RKO (cell line): ENCODE measurements around the gene PNPO.

Experiments
- DNase-seq: peaks from one replicate; pipeline ENCODE4 v3.0.0-alpha.2; 2016; ENCODE audit warnings: low spot score

Gene PNPO

DNA sequence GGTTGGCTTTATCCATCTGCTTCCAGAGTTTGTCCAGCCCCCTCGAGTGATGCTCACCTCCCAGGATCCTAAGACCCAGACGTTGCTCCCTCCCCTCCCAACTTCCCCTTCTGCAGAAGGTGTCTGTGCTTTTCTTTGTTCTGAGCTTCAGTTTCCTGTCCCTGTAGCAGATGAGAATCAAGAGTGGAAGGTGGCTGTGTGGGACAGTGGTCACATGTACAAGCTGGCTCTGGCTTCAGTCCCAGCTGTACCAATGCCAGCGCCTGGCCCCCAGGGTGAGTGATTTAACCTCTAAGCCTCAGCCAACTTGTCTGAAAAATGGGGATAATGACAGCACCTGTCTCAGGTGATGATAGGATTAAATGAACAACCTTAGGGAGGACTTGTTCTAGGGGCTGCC, 8.6 kb downstream of the PNPO start:
- DNase-seq, result no peak

DNA sequence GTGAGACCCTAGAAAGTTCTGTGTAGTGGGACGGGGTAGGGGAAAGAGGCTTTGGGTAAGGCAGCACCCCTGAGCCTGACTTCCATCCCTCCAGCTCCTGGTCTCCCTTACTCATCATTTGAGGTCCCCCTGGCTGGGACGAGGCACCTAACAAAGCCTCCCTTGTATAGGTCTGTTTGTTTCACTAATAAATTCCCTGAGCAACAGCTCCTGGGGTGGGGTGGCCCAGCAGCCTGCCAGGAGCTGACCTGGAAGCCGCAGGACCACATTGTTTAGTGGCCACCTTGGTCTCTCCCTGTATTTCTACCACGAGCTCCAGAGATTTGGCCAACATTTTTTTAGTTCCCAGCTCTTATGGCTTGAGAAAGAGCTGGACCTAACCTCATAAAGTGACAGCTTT, 9.1 kb downstream of the PNPO start:
- no peak for DNase-seq

DNA sequence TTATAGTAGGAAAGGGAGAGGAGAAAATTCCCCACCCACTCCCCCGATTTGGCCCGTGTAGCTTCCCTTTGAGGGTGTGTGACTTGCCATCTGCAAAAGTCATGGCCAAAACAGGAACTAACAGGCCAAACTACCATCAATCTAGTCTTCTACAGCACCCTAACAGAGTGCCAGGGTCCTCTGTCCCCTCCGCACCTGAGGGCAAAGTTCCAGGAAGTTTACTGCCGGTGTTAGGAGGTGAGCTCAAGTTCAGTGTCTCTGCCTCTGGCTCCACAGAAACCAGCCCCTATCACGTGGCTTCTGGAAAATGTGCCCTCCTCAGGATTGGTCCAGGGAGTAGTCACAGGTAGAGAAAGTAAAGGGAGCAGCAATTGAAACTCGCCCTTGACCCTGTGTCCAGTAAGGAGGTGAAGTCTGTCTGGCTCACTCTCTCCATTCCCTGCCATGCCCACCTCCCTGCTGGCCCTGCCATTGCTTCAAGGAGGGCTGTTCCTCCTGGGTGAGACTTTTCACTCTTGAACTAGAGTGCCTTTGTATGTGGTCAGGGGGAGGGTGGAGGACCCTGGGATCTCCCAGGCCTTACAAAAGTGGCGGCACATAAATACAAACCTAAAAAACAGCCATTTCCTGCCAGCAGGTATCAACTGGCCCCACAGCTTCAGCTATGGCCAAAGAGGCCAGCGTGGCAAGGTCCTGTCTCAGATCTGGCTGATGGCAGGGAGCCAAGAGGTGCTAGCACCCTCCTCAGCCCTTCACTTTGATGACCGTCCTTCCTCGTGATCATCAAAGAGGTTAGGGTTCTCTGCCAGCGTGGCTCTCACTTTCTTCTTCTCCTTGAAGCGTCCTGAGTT, 11.0 kb downstream of the PNPO start:
- no peak for DNase-seq

DNA sequence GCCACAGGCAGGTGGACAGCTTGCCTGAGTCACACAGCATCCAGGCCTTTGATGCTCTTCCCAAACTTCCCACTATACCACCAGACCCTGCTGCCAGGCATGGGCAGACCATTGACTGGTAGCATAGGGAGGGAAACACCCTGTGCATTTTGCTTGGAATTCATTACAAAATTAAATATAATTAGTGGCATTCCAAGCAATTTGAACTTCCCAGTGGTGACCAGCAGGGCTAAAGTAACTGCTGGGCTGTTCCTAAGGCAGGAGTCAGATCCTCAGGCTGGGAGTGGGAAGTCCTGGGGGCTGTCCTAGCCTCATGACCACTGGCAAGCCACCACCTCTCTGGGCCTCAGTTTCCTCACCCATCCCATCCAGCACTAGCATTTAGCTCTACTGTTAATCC, 12.5 kb downstream of the PNPO start:
- DNase-seq, result no peak

DNA sequence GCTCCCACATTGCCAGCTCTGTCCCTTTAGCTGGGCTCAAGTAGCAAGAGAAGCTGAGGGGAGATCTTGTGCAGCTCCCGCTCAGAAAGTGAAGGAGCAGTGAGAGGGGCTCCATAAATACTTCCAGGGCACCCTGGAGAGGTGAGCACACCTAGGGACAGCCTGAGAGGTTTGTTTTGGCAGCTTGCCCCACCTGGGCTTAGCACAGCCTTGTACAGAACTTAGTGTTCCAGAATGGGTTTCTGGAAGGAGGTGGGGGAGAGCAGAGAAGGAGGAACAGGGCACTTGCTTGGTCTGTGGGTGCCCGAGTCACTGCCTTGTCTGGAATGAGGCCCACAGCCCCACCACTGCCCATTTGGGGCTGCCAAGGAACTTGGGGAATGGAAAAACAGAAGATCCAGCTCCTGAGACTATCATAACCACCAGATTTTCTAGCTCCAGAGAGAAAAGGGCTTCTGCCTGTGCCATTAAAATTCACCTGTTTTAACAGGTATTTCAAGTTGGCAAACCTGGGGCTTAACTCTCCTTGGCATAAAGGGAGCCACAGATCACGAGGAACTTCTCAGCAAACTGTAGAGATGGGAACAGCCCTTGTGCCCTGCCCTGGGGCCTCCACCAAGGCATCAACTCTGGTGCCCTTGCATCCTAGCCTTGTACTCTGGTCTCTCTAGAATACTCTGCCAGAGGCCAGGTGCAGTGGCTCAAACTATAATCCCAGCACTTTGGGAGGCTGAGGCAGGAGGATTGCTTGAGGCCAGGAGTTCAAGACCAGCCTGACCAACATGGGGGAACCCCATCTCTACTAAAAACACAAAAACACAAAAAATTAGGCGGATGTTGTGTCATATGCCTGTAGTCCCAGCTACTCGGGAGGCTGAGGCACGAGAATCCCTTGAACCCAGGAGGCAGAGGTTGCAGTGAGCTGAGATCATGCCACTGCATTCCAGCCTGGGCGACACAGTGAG, 14.4 kb downstream of the PNPO start:
- DNase-seq, result no peak

DNA sequence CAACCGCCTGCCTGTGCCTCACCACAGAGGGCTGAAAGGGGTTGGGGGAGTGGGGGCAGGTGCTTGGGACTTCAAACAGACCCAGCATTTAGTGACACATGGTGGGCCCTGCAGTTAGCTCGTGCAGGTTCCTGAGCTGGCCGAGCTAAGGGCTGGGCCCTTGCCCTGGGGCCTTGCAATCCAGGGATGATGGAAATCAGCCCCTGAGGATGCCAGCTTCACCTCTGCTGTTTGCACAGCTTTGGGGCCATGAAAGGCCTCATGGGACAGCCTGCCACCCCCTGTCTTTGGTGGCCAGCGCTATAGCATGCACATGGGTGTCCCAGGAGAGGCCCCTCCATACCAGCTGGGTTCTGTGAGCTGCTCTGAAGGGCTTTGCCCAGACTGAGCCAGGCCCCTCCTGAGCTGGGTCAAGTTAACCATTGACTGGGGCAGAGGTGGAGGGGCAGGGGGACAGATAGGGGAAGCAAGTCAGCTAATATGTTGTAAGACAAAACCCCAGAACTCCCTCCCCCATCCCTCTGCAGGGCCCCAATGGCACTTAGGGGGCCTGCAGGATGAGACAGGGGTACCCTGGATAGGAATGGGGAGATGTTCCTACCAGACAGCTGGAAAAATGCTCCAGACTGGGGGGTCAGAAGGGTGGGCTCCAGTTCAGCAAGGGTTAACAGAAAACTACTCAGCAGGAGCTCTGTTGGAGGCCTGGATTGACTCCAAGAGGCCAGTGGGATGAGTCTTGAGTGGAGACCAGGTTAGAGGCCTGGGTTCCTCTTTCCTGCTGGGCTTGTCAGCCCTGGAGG, 15.6 kb downstream of the PNPO start:
- DNase-seq, result no peak

DNA sequence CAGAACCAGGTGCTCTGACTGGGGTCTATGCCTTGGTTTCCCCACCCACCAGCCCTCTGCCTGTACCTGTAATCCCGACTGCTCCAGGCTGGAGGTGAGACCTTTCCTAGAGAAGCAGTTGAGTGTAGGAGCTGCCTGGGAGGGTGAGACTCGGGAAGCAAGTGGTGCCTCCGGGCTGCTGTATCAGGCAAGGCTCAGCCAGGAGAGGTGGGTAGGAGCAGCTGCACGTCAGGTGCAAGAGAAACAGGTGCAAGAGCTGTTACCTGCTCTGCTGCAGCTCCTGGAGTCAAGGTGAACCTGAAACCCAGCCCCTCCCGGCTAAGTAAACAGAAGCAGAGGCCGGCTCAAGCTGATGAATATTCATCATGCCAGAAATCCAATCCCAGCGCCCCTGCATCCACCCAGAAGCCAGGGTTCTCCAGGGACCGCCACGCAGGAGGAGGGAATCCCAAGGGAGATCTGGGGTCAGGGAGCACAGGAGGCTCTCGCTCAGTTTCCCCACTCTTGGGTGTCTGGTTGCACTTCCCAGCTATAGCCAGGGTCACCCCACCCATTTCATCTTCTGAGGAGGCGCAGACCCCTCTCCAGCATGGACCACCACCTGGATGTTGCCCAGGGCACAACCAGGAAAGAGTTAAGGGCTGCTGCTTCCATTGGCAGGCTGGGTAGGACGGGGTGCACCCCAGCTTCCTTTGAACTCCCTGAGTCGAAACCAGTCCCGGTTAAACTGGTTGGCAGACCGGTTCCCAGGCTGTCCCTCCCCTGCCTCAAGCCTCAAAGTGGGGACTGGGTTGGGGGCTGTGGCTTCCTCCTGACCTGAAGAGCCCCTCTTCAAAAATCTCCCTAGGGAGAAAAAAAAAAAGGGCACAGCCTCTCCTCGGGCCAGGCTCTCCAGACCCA, 16.5 kb downstream of the PNPO start, which contains the start of gene PRR15L:
TSS of gene PRR15L (minus strand) at position 293 of the 900 bp plus-strand sequence. CDS start 4,649 bp downstream, outside the sequence.
- DNase-seq, result no peak

DNA sequence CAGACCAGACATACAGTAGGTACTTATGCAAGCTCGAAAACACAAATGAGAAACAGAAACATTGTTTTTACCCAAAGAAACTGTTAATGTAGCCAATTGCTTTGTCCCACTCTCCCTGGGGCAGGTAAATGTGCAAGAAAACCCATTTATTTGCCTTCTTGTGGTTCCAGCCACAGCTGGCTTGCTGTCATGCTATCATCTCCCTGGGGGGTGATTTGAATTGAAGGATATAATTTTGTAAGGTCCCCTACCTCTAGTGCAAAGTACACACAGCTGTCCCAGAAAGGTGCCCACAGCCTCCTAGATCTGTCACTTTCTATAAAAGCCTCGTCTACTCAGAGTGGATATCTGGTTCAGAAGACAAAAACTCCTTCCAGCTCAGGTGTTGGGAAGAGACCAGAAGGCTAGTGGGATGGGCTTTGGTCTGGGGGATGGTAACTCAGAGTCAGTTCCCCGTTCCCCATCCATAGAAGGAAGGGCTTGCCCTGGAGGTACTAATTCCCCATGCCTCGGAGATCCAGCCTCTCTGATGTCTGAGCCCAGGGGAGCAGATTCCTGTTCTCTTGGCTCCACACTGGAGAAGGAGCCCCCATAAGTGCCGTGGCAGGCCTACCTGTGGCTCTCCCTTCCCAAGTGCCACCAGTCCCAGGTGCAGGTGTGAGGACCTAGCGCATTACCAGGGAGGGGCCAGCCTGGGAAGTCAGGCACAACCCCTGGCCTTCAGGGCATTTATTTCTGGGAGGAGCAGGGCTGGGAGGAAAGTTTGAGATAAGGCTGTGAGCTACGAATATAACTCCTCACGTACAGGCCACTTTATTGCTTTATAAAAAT, 18.7 kb downstream of the PNPO start:
- DNase-seq, result no peak

DNA sequence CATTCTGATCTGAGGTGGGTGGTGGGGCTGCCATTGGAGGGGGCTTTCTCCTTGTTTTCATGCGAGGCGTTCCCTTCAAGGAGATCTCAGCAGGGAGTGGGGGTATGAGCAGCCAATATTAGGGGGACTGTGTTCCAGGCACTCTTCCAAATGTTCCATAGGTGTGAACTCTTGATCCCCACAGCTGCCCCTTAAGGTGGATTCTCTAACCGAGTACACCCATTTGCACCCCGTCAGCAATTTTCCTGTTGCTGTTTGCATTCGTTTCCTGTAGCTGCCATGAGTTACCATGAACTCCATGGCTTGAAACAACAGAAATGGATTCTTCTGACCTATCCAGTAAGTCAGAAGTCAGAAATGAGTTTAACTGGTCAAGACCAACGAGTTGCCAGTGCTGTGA, 20.0 kb downstream of the PNPO start:
- DNase-seq, result no peak

DNA sequence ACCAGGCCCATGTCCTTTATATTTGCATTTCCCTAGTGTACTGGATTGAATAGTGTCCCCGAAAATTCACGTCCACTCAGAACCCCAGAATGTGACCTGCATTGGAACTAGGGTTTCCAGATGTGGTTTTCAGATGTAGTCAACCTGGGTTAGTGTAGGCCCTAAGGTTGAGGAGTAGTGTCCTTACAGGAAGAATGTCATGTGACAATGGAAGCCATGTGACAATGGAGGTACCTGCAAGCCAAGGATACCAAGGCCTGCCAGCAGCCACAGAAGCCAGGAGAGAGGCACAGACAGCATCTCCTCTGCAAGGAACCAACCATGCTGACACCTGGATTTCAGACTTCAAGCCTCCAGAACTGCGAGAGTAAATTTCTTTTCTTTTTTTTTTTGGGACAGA, 21.5 kb downstream of the PNPO start:
- no peak for DNase-seq

DNA sequence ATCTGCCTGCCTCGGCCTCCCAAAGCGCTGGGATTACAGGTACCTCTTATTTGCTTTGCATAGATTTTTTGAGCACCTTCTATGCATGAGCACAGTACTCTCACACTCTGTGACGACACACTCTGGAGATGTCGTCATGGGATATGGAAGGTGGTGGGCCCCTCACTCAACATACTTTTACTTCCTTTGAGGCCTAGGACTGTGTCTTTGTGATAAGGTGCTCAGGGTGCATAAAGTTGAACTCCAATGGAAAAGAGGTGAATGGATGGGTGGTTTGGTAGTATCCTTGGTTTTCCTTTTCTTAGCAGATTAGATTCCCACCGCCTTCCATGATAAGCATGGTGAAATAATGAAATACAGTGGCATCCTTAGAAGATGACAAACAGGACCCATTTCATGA, 23.5 kb downstream of the PNPO start:
- no peak for DNase-seq

DNA sequence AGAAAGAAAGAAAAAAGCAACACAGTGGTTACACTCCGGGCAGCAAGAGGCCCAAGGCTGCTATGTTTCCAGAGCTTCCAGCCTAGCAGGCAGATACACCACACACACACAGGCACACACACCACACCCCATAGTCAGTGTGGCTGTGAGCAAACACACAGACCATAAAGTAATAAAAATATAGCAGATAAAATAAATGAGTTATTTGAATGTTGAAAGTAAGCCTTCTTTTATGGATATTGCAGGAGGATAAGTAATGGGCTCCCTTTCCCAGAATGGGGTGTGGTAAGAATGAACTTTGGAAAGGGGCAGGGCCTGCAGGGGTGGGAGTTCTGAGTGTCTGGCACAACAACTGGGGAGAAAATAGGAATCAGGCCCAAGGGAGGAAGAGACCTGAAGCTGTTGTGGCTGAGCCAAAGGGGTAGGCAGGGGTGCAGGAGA, 24.7 kb downstream of the PNPO start:
- no peak for DNase-seq

DNA sequence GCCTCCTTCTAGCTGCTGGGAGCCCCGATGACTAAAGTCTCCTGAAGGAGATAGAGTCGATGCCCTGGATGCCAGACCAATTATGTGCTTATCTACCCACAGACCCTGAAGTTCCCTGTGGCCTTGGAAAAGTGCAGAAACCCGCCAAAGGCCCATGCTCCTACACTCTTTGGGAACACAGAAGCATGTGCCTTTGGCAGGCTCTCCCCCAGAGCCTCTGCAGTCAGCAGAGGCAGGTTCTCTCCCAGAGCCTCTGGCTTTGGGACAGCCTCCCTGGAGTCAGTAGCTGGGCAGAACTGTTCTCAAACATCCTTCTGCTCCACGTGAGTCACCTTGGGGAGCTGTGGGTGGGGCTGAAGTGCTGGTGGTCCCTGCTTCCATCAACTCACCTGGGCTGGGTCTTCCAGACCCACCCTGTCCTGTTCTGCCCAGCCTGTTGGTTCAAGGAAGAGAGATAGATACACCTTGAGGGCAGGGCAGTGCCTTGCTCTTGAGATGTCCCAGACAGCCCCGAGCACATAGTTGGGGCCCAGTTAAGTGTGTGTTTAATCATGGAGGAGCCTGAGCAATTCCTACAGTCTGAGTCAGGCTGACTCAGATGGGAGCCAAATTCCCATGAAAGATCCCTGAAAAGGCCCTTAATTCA, 26.4 kb downstream of the PNPO start:
- DNase-seq, result peak; percentile 82

DNA sequence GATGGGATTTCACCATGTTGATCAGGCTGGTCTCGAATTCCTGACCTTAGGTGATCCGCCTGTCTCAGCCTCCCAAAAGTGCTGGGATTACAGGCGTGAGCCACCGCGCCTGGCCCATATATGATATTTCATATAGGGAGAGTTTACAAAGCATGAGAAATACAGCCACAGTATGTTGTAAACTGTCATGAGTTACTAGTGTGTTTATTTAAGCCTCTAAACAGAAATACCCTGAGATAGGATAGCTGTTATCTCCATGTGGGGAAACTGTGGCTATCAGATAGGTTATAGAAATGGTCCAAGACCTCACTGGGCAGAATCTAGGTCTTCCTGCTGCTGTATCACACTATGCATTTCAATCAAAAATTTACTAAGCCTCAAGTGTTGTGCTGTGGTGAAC, 27.5 kb downstream of the PNPO start:
- DNase-seq, result no peak

DNA sequence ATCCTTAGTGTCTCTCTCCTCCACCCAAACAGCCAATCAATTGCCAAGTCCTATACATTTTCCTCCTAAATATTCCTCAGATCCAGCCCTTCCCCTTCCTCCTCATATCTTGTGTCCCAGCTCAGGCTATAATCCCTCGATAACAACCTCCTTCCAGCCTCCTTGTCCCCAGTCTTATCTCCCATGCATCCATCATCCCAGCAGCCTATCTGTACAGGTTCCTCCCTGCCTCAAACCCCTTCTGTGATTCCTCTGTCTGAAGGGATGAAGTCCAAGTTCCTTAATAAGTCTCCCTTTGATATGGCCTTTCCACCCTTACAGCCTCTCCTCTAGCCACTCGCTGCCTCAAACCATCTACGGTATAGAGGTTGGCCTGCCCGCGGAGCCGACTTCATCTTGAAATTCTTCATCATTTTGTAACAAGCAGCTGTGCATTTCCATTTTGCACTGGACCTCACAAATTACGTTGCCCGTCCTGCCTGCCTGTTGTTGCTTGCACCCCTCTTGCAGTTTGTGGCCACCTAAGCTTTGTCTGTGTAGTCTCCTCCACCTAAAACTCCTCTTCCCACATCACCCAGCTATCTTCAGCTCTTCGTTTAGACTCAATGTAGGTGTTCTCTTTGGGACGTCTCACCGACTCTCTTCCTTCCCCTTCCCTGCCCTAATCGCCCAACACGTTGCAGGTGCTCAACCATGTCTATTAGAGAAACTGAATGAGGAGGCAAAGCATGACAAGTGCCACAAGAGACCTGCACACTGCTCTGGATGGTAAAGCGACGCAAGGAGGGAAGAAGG, 28.8 kb downstream of the PNPO start:
- no peak for DNase-seq

DNA sequence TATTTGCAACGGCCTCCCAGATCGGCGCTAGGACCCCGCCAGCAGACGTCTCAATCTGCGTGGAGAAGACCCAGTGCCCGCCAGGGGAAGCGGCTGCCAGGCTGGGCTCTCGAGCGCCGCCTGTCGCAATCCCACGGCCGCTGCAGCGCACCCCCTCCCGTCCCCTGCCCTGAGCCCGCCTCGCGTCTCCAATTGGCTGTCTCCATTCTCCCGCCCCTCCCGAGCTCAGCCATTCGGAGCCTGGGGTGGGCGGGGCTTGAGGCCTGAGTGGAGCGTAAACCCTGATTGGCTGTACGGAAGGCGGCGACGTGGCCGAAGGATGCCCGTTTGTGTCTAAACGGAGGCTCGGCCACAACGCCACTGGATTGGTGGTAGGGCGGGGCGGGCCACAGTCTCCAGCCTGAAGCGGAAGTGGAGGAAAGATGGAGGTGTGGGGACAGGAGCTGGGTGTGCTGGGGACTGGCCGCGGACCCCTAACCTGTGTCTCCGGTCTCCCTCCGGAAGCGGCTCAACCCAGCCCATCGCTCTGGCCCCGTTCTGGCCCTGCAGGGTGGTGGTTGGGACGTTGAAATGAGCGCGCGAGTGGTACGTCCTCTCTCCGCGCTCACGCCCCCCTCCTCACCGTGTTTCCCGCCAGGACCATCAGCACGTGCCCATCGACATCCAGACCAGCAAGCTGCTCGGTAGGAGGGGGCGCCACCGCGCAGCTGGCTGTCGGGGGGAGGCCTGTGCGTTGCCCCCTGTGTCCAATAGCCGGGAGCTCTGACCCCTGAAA, 29.5 kb downstream of the PNPO start, which contains the start of gene CDK5RAP3:
TSS of gene CDK5RAP3 (plus strand) at position 389 of the 775 bp plus-strand sequence. CDS start at position 423, 34 bp downstream.
- peak; percentile 99 for DNase-seq

DNA sequence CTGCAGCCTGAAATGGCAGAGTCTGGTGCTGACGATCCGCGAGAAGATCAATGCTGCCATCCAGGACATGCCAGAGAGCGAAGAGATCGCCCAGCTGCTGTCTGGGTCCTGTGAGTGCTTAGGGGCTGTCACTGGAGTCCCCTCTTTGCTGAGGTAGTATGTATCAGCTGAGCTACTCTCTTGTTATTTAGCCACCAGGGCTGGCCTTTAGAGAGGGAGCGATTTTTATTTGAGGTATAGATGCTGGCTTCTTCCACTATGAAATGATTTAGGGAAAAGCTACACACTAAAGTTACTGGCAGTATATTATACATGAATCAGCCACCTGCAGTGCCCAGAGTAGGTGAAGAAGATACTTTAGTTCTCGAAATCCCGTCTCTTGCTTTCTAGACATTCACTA, 32.2 kb downstream of the PNPO start:
- peak; percentile 77 for DNase-seq
